Heart left ventricle (tissue), 13 donors: ENCODE measurements around the gene HERC2.
"Not testable (repeated sequence)": the region's sequence is repeated elsewhere in the genome, so short reads cannot be mapped to it uniquely, and the experiment has no call there.

ENCODE experiments used
- POLR2A ChIP-seq, 2 donors: fragments of 450-650 bp; IDR thresholded peaks; one replicate each; pipeline ENCODE4 v1.6.1; 2017; ENCODE audit warnings: antibody characterized with exemption in 2 of 2, mild to moderate bottlenecking in 2 of 2, moderate library complexity in 2 of 2
- TF ChIP-seq, protein P1 (sequence below), 12 donors: fragments of 200-600 bp; sonication (generic) in 4 of 12; IDR thresholded peaks; one replicate each; pipeline versions ENCODE4 v1.5.0 to v1.8.0; 2018 to 2022; ENCODE audit warnings: antibody characterized with exemption in 12 of 12, mild to moderate bottlenecking in 5 of 12
- donor health status: ischemic (EF 13 %, LVEDD 7.1; RV severe dilation, severe dysfunction).
- donor health status: DM: no; HTN: yes; CAD: no.
- donor health status: DM: no; HTN: no; CAD: no.
- donor health status: ischemic (EF 25% LVEDD 6.9; RV normal size, moderate dysfunction).
- donor health status: ischemic (EF 25% LVEDD 5.7; RV mildly dilated, moderate dysfunction).
- donor health status: ischemic (EF 35%, LVEDD 5.7; RV mildly dilated, moderate dysfunction).
- donor health status: nonischemic (EF 11% LVEDD 7.7; RV severe dilation, severe dysfunction).
- donor health status: DM: yes; HTN: yes; CAD: no.
- donor health status: PGD.
- donor health status: ischemic (EF 29% LVEDD 5.4; RV normal size, mild dysfunction).
- donor health status: nonischemic (EF 23%, LVEDD 6.1; RV moderate dilation, normal function).

DNA sequence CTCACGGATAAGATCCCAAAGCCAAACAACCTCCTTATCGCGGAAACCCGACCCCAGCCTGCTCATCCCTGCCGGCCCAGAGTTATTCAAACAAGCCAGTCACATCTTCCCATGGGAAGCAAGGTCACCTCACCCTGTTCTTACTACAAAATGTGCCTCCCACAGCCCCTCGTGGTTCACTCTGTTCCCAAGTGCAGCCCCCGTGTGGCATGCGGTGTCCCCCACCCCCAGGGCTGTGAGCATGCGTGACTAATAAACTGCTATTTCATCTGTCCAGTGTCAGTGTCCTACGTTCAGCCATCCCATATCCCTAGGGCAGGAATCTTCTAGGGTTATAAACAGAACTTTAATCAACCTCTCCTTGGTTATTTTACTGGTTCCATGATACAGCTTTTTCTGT, 27.4 kb downstream of the HERC2 start:
- TF ChIP-seq, protein P1, sequence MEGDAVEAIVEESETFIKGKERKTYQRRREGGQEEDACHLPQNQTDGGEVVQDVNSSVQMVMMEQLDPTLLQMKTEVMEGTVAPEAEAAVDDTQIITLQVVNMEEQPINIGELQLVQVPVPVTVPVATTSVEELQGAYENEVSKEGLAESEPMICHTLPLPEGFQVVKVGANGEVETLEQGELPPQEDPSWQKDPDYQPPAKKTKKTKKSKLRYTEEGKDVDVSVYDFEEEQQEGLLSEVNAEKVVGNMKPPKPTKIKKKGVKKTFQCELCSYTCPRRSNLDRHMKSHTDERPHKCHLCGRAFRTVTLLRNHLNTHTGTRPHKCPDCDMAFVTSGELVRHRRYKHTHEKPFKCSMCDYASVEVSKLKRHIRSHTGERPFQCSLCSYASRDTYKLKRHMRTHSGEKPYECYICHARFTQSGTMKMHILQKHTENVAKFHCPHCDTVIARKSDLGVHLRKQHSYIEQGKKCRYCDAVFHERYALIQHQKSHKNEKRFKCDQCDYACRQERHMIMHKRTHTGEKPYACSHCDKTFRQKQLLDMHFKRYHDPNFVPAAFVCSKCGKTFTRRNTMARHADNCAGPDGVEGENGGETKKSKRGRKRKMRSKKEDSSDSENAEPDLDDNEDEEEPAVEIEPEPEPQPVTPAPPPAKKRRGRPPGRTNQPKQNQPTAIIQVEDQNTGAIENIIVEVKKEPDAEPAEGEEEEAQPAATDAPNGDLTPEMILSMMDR (IDR thresholded peaks at IDR 0.05): not testable (repeated sequence)
- TF ChIP-seq POLR2A (IDR thresholded peaks at IDR 0.05): not testable (repeated sequence)
